GM18520 (cell line): ENCODE results near the gene SIMC1.
A peak's percentile ranks its signal among the peaks of the same experiment; 100 is the strongest.
"Not testable (repeated sequence)": the region's sequence is repeated elsewhere in the genome, so short reads cannot be mapped to it uniquely, and the experiment has no call there.

Source experiments
- ATAC-seq: cut with Tn5 transposase; IDR thresholded peaks from one replicate; pipeline ENCODE4 v1.9.1; 2021; ENCODE audit not compliant: unreplicated experiment

SIMC1 gene

GRCh38 chr5:176237971-176238644, at the start of gene SIMC1:
Gene SIMC1 (plus strand): TSS chr5:176238424. CDS start chr5:176238509, 85 bp downstream.
- ATAC-seq: peak; percentile 46

GRCh38 chr5:176188506-176189193, 49.6 kb upstream of the SIMC1 start:
- ATAC-seq: no peak

DNA sequence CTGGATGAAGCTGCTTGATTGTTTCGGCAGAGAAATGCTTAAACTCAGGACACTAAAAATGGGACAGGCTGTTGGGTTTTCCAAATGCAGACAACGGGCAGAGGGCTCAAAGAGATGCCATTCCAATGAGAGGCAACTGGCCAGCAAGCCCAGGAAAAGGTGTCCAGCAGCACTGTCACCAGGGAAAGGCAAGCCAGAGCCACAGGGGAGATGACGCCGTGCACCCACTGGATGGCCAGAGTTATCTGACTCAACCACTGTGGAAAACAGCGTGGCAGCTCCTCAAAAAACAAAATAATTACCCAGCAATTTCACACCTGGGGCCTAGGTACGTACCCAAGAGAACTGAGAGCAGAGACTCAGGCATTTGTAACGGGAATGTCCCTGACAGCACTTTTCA, 48.4 kb upstream of the SIMC1 start:
- ATAC-seq: no peak

GRCh38 chr5:176190886-176191755, 47.1 kb upstream of the SIMC1 start:
- no peak for ATAC-seq

DNA sequence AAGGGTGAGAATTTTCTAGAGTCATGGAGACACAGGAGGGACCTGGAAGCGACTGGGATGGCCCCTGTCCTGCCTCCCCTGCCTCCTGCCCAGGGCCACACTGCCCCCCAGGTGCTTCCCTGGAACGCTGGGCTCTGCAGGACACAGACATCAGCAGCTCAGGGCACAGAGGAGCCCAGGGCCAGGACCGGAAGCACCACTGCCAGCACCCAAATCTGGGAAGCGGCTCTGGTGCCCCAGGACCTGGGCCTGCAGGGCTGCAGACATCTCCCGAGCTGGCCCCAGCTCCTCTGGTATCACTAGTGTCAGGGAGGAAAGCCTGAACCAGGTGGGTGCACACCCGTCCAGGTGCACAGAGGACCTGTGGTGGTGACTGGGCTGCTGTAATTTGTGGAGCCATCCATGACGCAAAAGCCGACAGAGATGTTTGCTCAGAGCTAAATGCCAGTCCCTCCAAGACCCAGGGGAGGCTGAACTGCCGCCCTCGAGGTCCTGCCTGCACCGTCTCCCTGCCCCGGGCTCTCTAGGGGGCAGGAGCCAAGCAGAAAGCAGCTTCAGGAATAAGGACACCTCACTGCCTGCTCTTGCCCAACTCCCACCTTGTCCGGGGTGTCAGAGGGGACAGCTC, 46.0 kb upstream of the SIMC1 start:
- ATAC-seq: no peak

DNA sequence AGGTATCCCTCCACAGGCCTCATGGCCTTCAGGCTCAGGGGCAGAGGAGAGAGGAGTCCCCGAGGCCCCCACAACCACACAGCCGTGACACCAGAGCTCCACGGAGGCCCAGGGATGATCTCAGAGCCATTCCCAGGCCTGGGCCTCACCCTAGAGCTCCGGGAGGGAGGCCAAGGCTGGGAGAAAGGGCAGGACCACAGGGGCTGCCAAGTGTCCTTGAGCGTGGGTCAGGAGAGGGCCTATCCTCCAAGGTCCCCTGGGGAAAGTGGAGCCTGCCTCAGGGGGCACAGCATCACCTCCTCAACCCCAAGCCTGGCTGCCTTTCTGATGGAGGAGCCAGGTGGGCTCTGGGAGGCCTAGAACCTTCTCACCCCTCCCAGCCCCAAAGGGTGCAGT, 45.5 kb upstream of the SIMC1 start:
- not testable (repeated sequence) for ATAC-seq

GRCh38 chr5:176193636-176194035, 44.6 kb upstream of the SIMC1 start:
- ATAC-seq: not testable (repeated sequence)

GRCh38 chr5:176194238-176195083, 43.8 kb upstream of the SIMC1 start:
- ATAC-seq: not testable (repeated sequence)

DNA sequence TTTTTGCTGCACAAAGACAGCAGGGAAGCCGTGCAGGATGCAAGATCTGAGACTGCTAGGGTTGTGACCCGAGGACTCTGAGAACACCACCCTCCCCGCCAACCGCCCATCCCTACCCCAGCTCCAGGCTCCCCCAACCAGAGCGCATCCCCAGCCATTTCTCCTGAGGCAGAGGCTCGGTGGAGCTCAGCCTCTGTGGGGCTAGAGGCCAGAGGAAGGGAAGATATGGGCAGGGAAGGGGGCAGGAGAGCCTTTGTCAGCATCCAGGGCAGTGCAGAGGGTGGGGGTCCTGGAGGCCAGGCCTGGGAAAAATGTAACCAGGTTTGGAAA, 43.2 kb upstream of the SIMC1 start:
- ATAC-seq: not testable (repeated sequence)

DNA sequence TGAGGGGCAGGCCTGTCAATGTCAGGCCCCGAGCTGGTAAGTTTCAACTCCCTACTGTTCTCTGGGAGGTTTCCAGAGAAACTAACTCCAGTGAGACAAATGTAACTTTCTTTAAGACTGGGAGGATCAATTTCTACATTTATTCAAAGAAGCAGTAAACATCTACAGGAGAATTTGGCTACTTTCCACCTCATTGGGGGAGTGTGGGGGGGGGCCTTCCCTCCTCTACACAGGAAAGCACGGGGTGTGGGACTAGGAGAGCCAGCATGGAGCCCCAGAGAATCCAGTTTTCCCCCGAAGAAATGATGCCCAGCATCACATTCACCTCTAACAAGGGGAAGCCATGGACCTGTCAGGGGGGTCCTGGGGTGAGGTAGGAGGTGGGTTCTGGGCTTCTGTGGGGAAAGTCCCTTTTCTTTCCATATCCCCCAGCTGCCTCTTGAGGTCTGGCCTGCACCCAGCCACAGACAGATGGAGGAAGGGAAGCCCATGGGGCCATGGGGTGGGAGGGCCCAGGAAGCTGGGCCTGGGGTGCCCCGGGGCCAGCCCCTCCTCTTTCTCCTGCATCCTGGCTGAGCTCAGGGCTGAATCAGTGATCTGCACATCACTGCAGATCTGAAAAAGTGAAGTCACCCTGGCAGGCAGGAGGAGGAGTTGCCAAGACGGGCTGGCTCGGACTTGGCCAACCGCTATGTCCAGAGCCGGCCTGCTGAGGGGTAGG, 42.6 kb upstream of the SIMC1 start:
- ATAC-seq: not testable (repeated sequence)

DNA sequence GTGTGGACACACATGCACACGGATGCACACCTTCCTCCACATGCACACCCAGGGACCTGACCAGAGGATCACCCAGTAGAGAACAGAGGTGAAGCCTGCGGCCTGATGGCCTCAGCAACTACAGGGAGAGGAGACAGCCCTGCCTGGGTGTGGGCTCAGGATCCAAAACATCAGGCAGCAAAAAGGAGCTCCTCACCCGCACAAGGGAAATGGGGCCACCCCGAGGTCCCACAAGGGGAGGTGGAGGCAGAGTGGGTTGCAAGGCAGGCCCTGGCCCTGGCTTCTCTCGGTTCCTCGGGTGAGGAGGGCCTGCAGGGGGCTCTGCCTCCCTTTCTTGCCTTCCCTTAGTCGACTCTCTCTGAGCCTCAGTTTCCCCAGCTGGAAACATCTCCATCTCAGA, 41.4 kb upstream of the SIMC1 start:
- not testable (repeated sequence) for ATAC-seq

DNA sequence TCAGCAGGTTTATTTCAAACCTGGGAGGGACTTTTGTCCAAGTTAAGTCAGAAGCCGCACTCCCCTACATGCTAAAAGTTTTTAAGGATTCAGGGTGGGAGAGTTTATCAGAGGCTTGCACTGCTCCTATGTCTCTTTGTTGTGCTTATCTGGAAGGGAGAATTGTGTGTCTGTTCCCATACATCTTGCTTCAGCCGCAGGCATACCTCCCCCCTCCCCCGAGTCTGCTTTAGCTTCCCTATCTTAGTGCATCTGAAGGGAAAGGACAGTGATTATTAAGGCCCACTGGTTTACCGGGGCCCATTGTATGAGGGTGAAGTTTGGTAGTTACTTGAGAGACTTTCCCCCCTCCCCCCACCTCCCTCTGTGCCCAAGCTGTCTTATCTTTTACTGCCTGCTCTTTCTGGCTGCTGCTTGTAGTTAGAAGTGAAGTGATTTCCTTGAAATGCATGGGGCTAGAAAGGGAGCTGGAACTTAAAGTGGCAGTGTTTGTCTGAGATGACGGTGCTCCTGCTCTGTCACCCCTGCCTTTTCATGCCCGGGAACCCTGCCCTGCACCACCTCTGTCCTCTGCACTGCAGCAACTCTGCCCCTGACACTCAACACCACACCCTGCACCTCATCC, 40.9 kb upstream of the SIMC1 start:
- not testable (repeated sequence) for ATAC-seq

GRCh38 chr5:176198299-176198698, 39.9 kb upstream of the SIMC1 start:
- ATAC-seq: not testable (repeated sequence)

DNA sequence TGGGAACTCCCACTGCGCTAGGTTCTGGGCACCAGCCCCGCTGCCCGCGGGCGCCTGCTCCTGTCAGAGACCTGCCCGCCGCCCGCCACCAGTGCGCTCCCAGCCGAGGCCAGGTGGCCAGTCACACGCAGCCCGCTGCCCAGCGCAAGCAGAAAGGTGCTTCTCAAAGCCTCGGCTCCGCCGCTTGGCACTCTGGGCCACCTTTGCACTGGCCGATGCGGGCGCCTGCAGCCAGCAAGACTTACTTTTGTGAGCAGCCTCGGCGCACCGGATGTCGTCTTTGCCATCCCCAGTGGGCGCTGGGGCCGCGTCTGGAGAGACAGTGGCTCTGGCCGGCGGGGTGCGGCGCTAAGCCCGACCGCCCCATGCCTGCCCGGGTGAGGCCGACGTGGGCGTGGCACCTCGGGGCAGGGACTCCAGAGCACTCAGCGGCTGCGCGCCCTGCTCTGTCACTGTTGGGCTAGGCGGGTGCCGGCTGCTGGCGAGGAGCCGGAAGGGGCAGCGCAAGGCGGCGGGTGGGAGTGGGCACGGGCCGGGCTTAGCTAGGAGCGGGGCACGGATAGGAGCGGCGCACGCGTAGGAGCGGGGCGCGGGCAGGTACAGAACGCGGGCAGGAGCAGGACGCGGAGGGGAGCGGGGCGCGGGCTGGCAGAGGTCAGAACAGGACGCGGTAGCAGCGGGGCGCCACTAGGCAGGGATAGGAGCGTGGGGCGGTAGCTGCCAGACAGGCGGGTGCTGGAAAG, 39.1 kb upstream of the SIMC1 start:
- ATAC-seq: not testable (repeated sequence)

DNA sequence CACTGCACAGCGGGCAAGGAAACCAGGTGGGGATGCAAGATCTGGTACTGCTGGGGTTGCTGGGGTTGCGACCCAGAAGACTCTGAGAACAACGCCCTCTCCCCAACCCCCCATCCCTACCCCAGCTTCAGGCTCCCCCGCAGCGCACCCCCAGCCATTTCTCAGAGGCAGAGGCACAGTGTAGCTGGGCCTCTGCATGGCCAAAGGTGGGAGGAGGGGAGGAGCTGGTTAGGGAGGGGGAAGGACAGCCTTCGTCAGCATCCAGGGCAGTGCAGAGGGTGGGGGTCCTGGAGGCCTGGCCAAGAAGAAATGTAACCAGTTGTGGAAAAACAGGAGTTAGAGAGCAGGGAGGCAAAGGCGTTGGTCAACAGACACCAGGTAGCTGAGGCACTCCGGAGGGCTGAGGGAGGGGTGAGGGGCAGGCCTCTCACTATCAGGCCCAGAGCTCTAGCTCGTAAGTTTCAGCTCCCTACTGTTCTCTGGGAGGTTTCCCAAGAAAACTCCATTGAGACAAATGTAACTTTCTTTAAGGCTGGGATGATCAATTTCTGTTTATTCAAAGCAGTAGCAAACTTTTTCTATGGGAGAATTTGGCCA, 38.3 kb upstream of the SIMC1 start:
- ATAC-seq: not testable (repeated sequence)

DNA sequence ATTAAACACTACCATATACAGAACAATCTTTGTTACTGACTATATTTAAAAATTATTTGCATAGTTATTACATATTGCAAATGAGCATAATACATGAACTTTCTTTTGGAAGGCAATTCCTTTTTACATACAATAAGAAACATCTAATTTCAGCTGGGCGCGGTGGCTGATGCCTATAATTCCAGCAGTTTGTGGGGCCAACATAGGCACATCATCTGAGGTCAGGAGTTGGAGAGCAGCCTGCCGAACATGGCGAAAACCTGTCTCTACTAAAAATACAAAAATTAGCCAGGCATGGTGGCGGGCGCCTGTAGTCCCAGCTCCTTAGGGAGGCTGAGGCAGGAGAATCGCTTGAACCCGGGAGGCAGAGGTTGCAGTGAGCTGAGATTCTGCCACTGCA, 36.4 kb upstream of the SIMC1 start:
- no peak for ATAC-seq

DNA sequence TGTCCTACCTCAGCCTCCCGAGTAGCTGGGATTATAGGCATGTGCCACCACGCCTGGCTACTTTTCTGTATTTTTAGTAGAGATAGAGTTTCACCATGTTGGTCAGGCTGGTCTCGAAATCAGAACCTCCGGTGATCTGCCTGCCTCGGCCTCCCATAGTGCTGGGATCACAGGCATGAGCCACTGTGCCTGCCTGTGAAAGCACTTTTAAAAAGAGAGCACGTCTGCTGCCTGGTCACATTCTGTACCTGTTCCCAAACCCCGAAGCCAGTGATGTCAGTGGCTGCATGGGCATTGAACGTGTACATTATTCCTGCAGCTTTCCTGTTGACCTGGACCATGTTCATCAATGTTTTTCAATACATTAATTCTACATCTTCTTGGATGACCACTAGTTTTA, 35.1 kb upstream of the SIMC1 start:
- no peak for ATAC-seq

DNA sequence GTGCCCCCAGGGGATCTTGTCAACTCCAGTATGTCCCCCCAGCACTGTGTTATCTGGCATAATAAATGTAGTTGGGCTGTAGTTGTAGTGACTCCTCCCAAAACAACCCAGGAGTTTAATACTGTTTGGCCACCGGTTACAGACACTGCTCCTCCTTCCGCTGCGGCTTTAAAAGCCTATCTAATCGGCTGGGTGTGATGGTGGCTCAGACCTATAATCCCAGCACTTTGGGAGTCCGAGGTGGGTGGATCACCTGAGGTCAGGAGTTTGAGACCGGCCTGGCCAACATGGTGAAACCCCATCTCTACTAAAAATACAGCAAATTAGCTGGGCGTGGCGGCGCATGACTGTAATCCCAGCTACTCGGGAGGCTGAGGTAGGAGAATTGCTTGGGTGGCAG, 34.7 kb upstream of the SIMC1 start:
- not testable (repeated sequence) for ATAC-seq
